T-cell (primary cell): Measurements from ENCODE around the gene BCKDHA. TPM values are rescaled to one million over a fixed set of nuclear protein-coding genes. Genes with fewer than 3 reads are reported as not detected.
"Not testable (repeated sequence)": the region's sequence is repeated elsewhere in the genome, so short reads cannot be mapped to it uniquely, and the experiment has no call there.

ENCODE experiments used
- ATAC-seq, 4 experiments: fragments of 200-7000 bp in 3 of 4; fragments of 150-1000 bp in 1 of 4; cut with Tn5 transposase; replicated peaks in 1 of 4; 1 replicate in 3 of 4; 2 replicates in 1 of 4; pipeline ENCODE4 v1.10.0; 2021; ENCODE audit warnings: moderate library complexity in 3 of 4, mild to moderate bottlenecking in 2 of 4, moderate number of reproducible peaks in 1 of 4
- CTCF ChIA-PET, 2 donors: fragments of 300-600 bp; sonication (Branson Sonifier 250); formaldehyde crosslinking; loops; one replicate each; lab custom pipeline; 2022; ENCODE audit warnings: antibody characterized with exemption in 2 of 2; lab: Charles Lee
- POLR2A ChIA-PET, 2 donors: fragments of 300-600 bp; sonication (Branson Sonifier 250); formaldehyde crosslinking; loops; one replicate each; lab custom pipeline; 2022; ENCODE audit warnings: antibody characterized with exemption in 2 of 2; lab: Charles Lee
- DNase-seq, 35 experiments: peaks; one replicate each; pipeline versions ENCODE4 v3.0.0 to v3.0.0-alpha.2; 2013 to 2023
- H3K27ac ChIP-seq: one replicate; pipeline ENCODE4 v1.5.1; 2013; ENCODE audit warnings: low read length
- H3K27me3 ChIP-seq, 2 experiments: replicated peaks in 1 of 2; 1 replicate in 1 of 2; 2 replicates in 1 of 2; pipeline versions ENCODE4 v1.6.1 to v1.7.0; 2013; ENCODE audit warnings: low read length in 1 of 2, mixed read lengths in 1 of 2; ENCODE audit not compliant: control insufficient read depth in 2 of 2, insufficient read depth in 2 of 2; ENCODE audit errors: extremely low read depth in 1 of 2
- H3K36me3 ChIP-seq, 2 donors: 1 replicate in 1 of 2; 2 replicates in 1 of 2; pipeline versions ENCODE4 v1.6.1 to v1.7.0; 2013; ENCODE audit warnings: low read length in 1 of 2; ENCODE audit not compliant: control insufficient read depth in 2 of 2, insufficient read depth in 1 of 2; ENCODE audit errors: extremely low read depth in 1 of 2
- H3K4me1 ChIP-seq, 2 experiments: 1 replicate in 1 of 2; 2 replicates in 1 of 2; pipeline versions ENCODE4 v1.6.1 to v1.7.0; 2013; ENCODE audit warnings: low read length in 2 of 2, mixed read lengths in 1 of 2; ENCODE audit not compliant: insufficient read depth in 2 of 2, control insufficient read depth in 1 of 2; ENCODE audit errors: extremely low read depth in 1 of 2
- H3K4me3 ChIP-seq, 2 donors: 1 replicate in 1 of 2; 2 replicates in 1 of 2; pipeline versions ENCODE4 v1.5.1 to v1.7.0; 2013; ENCODE audit warnings: mild to moderate bottlenecking in 2 of 2, low read length in 1 of 2, moderate library complexity in 1 of 2; ENCODE audit not compliant: control insufficient read depth in 1 of 2; ENCODE audit errors: extremely low read depth in 1 of 2
- H3K9me3 ChIP-seq: 2 replicates; pipeline ENCODE4 v1.7.0; 2013
- H3K27ac Mint-ChIP-seq, 2 donors: one replicate each; pipeline ENCODE4 v1.8.0; 2020 to 2021; ENCODE audit warnings: mild to moderate bottlenecking in 2 of 2, mixed read lengths in 2 of 2
- H3K27me3 Mint-ChIP-seq, 2 donors: one replicate each; pipeline ENCODE4 v1.8.0; 2021 to 2022; ENCODE audit warnings: mixed read lengths in 2 of 2
- H3K36me3 Mint-ChIP-seq: one replicate; pipeline ENCODE4 v1.8.0; 2021; ENCODE audit warnings: mixed read lengths
- H3K4me1 Mint-ChIP-seq, 3 donors: one replicate each; pipeline ENCODE4 v1.8.0; 2020 to 2022; ENCODE audit warnings: mixed read lengths in 3 of 3, mild to moderate bottlenecking in 1 of 3
- H3K4me3 Mint-ChIP-seq, 3 donors: one replicate each; pipeline ENCODE4 v1.8.0; 2020 to 2022; ENCODE audit warnings: mild to moderate bottlenecking in 3 of 3, mixed read lengths in 3 of 3, moderate library complexity in 3 of 3
- H3K9me3 Mint-ChIP-seq, 3 donors: one replicate each; pipeline ENCODE4 v1.8.0; 2020 to 2022; ENCODE audit warnings: mixed read lengths in 3 of 3
- WGBS: methylation state at CpG from one replicate; pipeline ENCODE4 v1.1.5; 2013; ENCODE audit warnings: missing lambda C conversion rate; ENCODE audit not compliant: insufficient coverage; 5-methylcytosine and 5-hydroxymethylcytosine counted together
- total RNA-seq, 35 experiments: library from RNA in 6 of 35; stranded (reverse) in 6 of 35; fragments of 120-200 nt in 1 of 35; gene quantifications; one replicate each; pipeline versions ENCODE4 v1.2.1 to v1.2.4 and lab custom pipeline; 2013 to 2026

Gene BCKDHA
- total RNA-seq, 5 donors from 2014 or later (not counting 1 experiment from before 2014, with no cell fraction given): 13.0 to 28.6 (median 27.0) TPM

GRCh38 chr19:41371119-41371518 lies 26.5 kb upstream of the BCKDHA start:
- H3K4me3 ChIP-seq, H3K9me3 Mint-ChIP-seq, H3K27ac Mint-ChIP-seq, ATAC-seq, H3K4me1 ChIP-seq, H3K4me3 Mint-ChIP-seq, H3K9me3 ChIP-seq, H3K27me3 ChIP-seq, H3K36me3 Mint-ChIP-seq, H3K27me3 Mint-ChIP-seq, POLR2A ChIA-PET, DNase-seq, H3K36me3 ChIP-seq, H3K27ac ChIP-seq: not testable (repeated sequence)
- WGBS: 100% methylated on average over 1 of the region's 5 CpGs
- CTCF ChIA-PET: interaction anchor here in 1 of 2 donors (0.6 kb wide), 1 partner anchor 29 kb away, joined by 3 read pairs; no protein-coding TSS in a partner anchor
- H3K4me1 Mint-ChIP-seq: peaks cover 7 to 12% (median 9%) of the 10 kb centered on the region in 3 donors

GRCh38 chr19:41371541-41371940 lies 26.1 kb upstream of the BCKDHA start:
- H3K4me1 Mint-ChIP-seq: peaks cover 6 to 11% (median 10%) of the 10 kb centered on the region in 3 donors
- H3K27me3 ChIP-seq: no peaks in the 10 kb centered on the region
- H3K27ac Mint-ChIP-seq: no peak overlapping the region
- H3K27me3 Mint-ChIP-seq: no peaks in the 10 kb centered on the region
- no peaks in the 10 kb centered on the region for H3K36me3 Mint-ChIP-seq
- H3K4me3 ChIP-seq: no peak overlapping the region
- no peaks in the 10 kb centered on the region for H3K9me3 ChIP-seq
- ChIA-PET CTCF (interaction anchor here in 1 of 2 donors (0.6 kb wide), 1 partner anchor 29 kb away, joined by 3 read pairs; no protein-coding TSS in a partner anchor), POLR2A (no interaction called here)
- H3K27ac ChIP-seq: no peak overlapping the region
- 98% methylated on average over 6 of the region's 8 CpGs for WGBS
- no peak overlapping the region for H3K4me3 Mint-ChIP-seq
- peaks cover 0 to 2% of the 10 kb centered on the region in 2 donors for H3K36me3 ChIP-seq
- H3K4me1 ChIP-seq: peaks cover 0 to 7% of the 10 kb centered on the region in 2 experiments
- ATAC-seq (no peak), DNase-seq (no peak)
- no peaks in the 10 kb centered on the region for H3K9me3 Mint-ChIP-seq

- peaks cover 0 to 14% of the 10 kb centered on the region in 2 experiments for H3K4me1 ChIP-seq
- no peaks in the 10 kb centered on the region for H3K9me3 ChIP-seq
- Mint-ChIP-seq H3K27ac (no peak overlapping the region), H3K9me3 (no peaks in the 10 kb centered on the region), H3K4me3 (no peak overlapping the region), H3K4me1 (peaks cover 14 to 21% (median 19%) of the 10 kb centered on the region in 3 donors), H3K36me3 (no peaks in the 10 kb centered on the region), H3K27me3 (no peaks in the 10 kb centered on the region)
- DNase-seq (no peak), ATAC-seq (no peak)
- H3K36me3 ChIP-seq: peaks cover 0 to 2% of the 10 kb centered on the region in 2 donors
- H3K27me3 ChIP-seq: no peaks in the 10 kb centered on the region
- ChIA-PET CTCF (interaction anchor here in 1 of 2 donors (0.6 to 1.2 kb wide), 2 partner anchors 8 to 55 kb away, joined by 3 to 5 read pairs; partner anchors contain the start of gene B9D2), POLR2A (no interaction called here)
- WGBS: no CpG with 5 or more reads among the region's 2 CpGs
- no peak overlapping the region for H3K4me3 ChIP-seq
- H3K27ac ChIP-seq: no peak overlapping the region
These were observed 25.1 kb upstream of the BCKDHA start for GRCh38 chr19:41372501-41372900.

GRCh38 chr19:41373993-41374392 lies 23.6 kb upstream of the BCKDHA start:
- Histone ChIP-seq H3K9me3 (no peaks in the 10 kb centered on the region), H3K27me3 (no peaks in the 10 kb centered on the region), H3K4me3 (no peak overlapping the region), H3K4me1 (peaks cover 0 to 14% of the 10 kb centered on the region in 2 experiments), H3K36me3 (peaks cover 0 to 6% of the 10 kb centered on the region in 2 donors), H3K27ac (no peak overlapping the region)
- Mint-ChIP-seq H3K27ac (no peak overlapping the region), H3K27me3 (no peaks in the 10 kb centered on the region), H3K36me3 (no peaks in the 10 kb centered on the region), H3K4me1 (peaks cover 14 to 21% (median 19%) of the 10 kb centered on the region in 3 donors), H3K9me3 (no peaks in the 10 kb centered on the region), H3K4me3 (no peak overlapping the region)
- WGBS: 96% methylated on average over 10 of the region's 12 CpGs
- no peak for ATAC-seq
- no peak for DNase-seq
- POLR2A ChIA-PET: no interaction called here
- CTCF ChIA-PET: no interaction called here

- peaks cover 0 to 14% of the 10 kb centered on the region in 2 experiments for H3K4me1 ChIP-seq
These were observed 21.2 kb upstream of the BCKDHA start, which contains the start of gene TMEM91 for GRCh38 chr19:41376241-41376997. TSS of gene TMEM91 (plus strand) at chr19:41376533. CDS start at chr19:41378310, 1,777 bp downstream.

GRCh38 chr19:41376998-41377365 lies 20.6 kb upstream of the BCKDHA start:
- peak overlapping the region; percentile 52 to 58 for H3K4me3 ChIP-seq
- CTCF ChIA-PET: interaction anchor here in 1 of 2 donors (0.5 kb wide), 1 partner anchor 7 kb away, joined by 4 read pairs; no protein-coding TSS in a partner anchor
- H3K27me3 Mint-ChIP-seq: no peaks in the 10 kb centered on the region
- no peaks in the 10 kb centered on the region for H3K27me3 ChIP-seq
- peaks cover 0 to 14% of the 10 kb centered on the region in 2 experiments for H3K4me1 ChIP-seq
- peak in 1 of 35 experiments; percentile 13 for DNase-seq
- H3K36me3 Mint-ChIP-seq: no peaks in the 10 kb centered on the region
- H3K4me3 Mint-ChIP-seq: peak overlapping the region; percentile 76 to 83 (median 82)
- H3K4me1 Mint-ChIP-seq: peaks cover 14 to 17% (median 16%) of the 10 kb centered on the region in 3 donors
- peaks cover 0 to 4% of the 10 kb centered on the region in 2 donors for H3K36me3 ChIP-seq
- H3K27ac Mint-ChIP-seq: peak overlapping the region; percentile 75 to 92
- H3K9me3 Mint-ChIP-seq: no peaks in the 10 kb centered on the region
- no peaks in the 10 kb centered on the region for H3K9me3 ChIP-seq
- no peak overlapping the region for H3K27ac ChIP-seq
- peak; percentile 29 to 48 (median 43) for ATAC-seq
- POLR2A ChIA-PET: no interaction called here
- WGBS: 58% methylated on average over 8 of the region's 8 CpGs

More at GRCh38 chr19:41376241-41376997, 21.2 kb upstream of the BCKDHA start, which contains the start of gene TMEM91:
- H3K9me3 Mint-ChIP-seq: no peaks in the 10 kb centered on the region
- no peaks in the 10 kb centered on the region for H3K36me3 Mint-ChIP-seq
- H3K4me3 Mint-ChIP-seq: peak within 1 kb of the TSS; percentile 76 to 83 (median 82)
- 17% methylated on average over 42 of the region's 47 CpGs for WGBS
- H3K36me3 ChIP-seq: peaks cover 0 to 6% of the 10 kb centered on the region in 2 donors
- ChIA-PET POLR2A (interaction anchor here in 1 of 2 donors (0.7 kb wide), 1 partner anchor 10 kb away, joined by 5 read pairs; no protein-coding TSS in a partner anchor), CTCF (interaction anchor here in 1 of 2 donors (0.5 kb wide), 1 partner anchor 8 kb away, joined by 4 read pairs; no protein-coding TSS in a partner anchor)
- ATAC-seq (peak; percentile 46 to 68 (median 58)), DNase-seq (peak in 5 of 35 experiments; percentile 14 to 34 (median 22))
- no peak within 1 kb of the TSS for H3K27ac ChIP-seq
- no peaks in the 10 kb centered on the region for H3K9me3 ChIP-seq
- H3K4me3 ChIP-seq: peak within 1 kb of the TSS; percentile 52 to 58
- peak within 1 kb of the TSS; percentile 75 to 92 for H3K27ac Mint-ChIP-seq
- H3K27me3 Mint-ChIP-seq: no peaks in the 10 kb centered on the region
- no peaks in the 10 kb centered on the region for H3K27me3 ChIP-seq
- peaks cover 14 to 18% (median 17%) of the 10 kb centered on the region in 3 donors for H3K4me1 Mint-ChIP-seq
